ENCODE data around the gene METTL5.
A peak's percentile ranks its signal among the peaks of the same experiment; 100 is the strongest.
"Not testable (repeated sequence)": the region's sequence is repeated elsewhere in the genome, so short reads cannot be mapped to it uniquely, and the experiment has no call there.

The METTL5 gene

GRCh38 chr2:169824373-169825333 is at the start of gene METTL5:
TSS of gene METTL5 (minus strand) at chr2:169824905. CDS start at chr2:169824597, 308 bp downstream.
- peak; percentile 84 for TF ChIP-seq CTCF (conservative IDR thresholded peaks at IDR 0.05; ENCODE audit: low read depth, low read length)
- H2AFZ ChIP-seq (ENCODE audit: low read depth): peak within 1 kb of the TSS; percentile 95
- peaks cover 57% of the 10 kb centered on the region for H3K79me2 ChIP-seq (ENCODE audit: insufficient read depth, low read depth)
- peak within 1 kb of the TSS; percentile 60 for H3K9ac ChIP-seq
- peak within 1 kb of the TSS; percentile 83 for H3K4me3 ChIP-seq (IDR thresholded peaks at IDR 0.05; ENCODE audit: insufficient read depth, low read depth, low read length)
- peaks cover 7% of the 10 kb centered on the region; the same call in 1 of the 2 replicates for H4K20me1 ChIP-seq (ENCODE audit: insufficient read depth)
- H3K27ac ChIP-seq: peak within 1 kb of the TSS; percentile 23; the same call in 1 of the 2 replicates
- H3K27me3 ChIP-seq (ENCODE audit: insufficient read depth, low read depth): no peaks in the 10 kb centered on the region
- H3K4me2 ChIP-seq: peak within 1 kb of the TSS; percentile 81
- H3K4me1 ChIP-seq (ENCODE audit: low read depth, poor library complexity, severe bottlenecking): peaks cover 41% of the 10 kb centered on the region
- H3K36me3 ChIP-seq (ENCODE audit: insufficient read depth): peaks cover 2% of the 10 kb centered on the region; the same call in 1 of the 2 replicates

DNA sequence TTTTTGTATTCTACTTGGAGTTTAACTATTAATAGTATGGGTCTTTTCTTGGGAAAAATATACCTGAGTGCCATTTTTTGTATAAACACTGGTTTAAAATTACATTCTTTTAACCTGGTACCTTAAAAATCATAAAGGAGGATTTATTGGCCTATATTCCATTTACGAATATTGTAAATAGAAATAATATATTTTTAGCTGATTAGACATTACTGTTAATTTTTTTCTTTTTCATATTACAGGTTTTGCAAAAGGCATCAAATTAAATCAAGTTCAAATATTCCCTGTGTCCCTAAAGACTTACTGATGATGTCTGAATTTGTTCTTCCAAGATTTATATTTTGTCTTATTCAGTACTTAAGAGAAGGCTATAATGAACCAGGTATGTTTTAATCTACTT is 47.3 kb upstream of the METTL5 start:
- Histone ChIP-seq H3K4me1 (ENCODE audit: low read depth, poor library complexity, severe bottlenecking) (peaks cover 13% of the 10 kb centered on the region), H3K4me3 (IDR thresholded peaks at IDR 0.05; ENCODE audit: insufficient read depth, low read depth, low read length) (no peak overlapping the region), H3K4me2 (no peak overlapping the region), H4K20me1 (ENCODE audit: insufficient read depth) (no peaks in the 10 kb centered on the region), H3K27ac (no peak overlapping the region), H3K36me3 (ENCODE audit: insufficient read depth) (no peaks in the 10 kb centered on the region), H3K79me2 (ENCODE audit: insufficient read depth, low read depth) (peaks cover under 1% of the 10 kb centered on the region; the same call in 1 of the 2 replicates), H2AFZ (ENCODE audit: low read depth) (no peak overlapping the region), H3K27me3 (ENCODE audit: insufficient read depth, low read depth) (no peaks in the 10 kb centered on the region), H3K9ac (no peak overlapping the region)
- TF ChIP-seq CTCF (conservative IDR thresholded peaks at IDR 0.05; ENCODE audit: low read depth, low read length): no peak

DNA sequence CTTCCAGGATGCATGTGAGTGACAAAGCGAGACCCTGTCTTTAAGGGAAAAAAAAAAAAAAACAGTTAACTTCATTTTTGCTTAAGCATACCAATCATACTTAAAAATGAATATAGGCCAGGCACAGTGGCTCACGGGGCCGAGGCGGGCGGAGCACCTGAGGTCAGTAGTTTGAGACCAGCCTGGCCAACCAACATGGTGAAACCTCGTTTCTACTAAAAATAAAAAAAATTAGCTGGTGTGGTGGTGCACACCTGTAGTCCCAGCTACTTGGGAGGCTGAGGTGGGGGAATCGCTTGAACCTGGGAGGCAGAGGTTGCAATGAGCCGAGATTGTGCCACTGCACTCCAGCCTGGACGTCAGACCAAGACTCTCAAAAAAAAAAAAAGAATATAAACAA is 46.7 kb upstream of the METTL5 start:
- H3K27me3 ChIP-seq (ENCODE audit: insufficient read depth, low read depth); H4K20me1 ChIP-seq (ENCODE audit: insufficient read depth); H2AFZ ChIP-seq (ENCODE audit: low read depth); H3K4me3 ChIP-seq (IDR thresholded peaks at IDR 0.05; ENCODE audit: insufficient read depth, low read depth, low read length); H3K9ac ChIP-seq; H3K4me2 ChIP-seq; H3K79me2 ChIP-seq (ENCODE audit: insufficient read depth, low read depth); H3K36me3 ChIP-seq (ENCODE audit: insufficient read depth); H3K27ac ChIP-seq: not testable (repeated sequence)
- peaks cover 15% of the 10 kb centered on the region for H3K4me1 ChIP-seq (ENCODE audit: low read depth, poor library complexity, severe bottlenecking)

- peaks cover 15% of the 10 kb centered on the region for H3K4me1 ChIP-seq (ENCODE audit: low read depth, poor library complexity, severe bottlenecking)
- no peaks in the 10 kb centered on the region for H4K20me1 ChIP-seq (ENCODE audit: insufficient read depth)
- no peak overlapping the region for H3K4me2 ChIP-seq
- no peak overlapping the region for H3K9ac ChIP-seq
- H2AFZ ChIP-seq (ENCODE audit: low read depth): no peak overlapping the region
- H3K27me3 ChIP-seq (ENCODE audit: insufficient read depth, low read depth): no peaks in the 10 kb centered on the region
- no peak for TF ChIP-seq CTCF (conservative IDR thresholded peaks at IDR 0.05; ENCODE audit: low read depth, low read length)
- H3K27ac ChIP-seq: no peak overlapping the region
- peaks cover 13% of the 10 kb centered on the region; the same call in 1 of the 2 replicates for H3K79me2 ChIP-seq (ENCODE audit: insufficient read depth, low read depth)
- H3K36me3 ChIP-seq (ENCODE audit: insufficient read depth): no peaks in the 10 kb centered on the region
- H3K4me3 ChIP-seq (IDR thresholded peaks at IDR 0.05; ENCODE audit: insufficient read depth, low read depth, low read length): no peak overlapping the region
These were observed 44.2 kb upstream of the METTL5 start for GRCh38 chr2:169868951-169869350.

- H3K4me2 ChIP-seq: no peak overlapping the region
- peaks cover 15% of the 10 kb centered on the region for H3K4me1 ChIP-seq (ENCODE audit: low read depth, poor library complexity, severe bottlenecking)
- H3K36me3 ChIP-seq (ENCODE audit: insufficient read depth): no peaks in the 10 kb centered on the region
- no peak overlapping the region for H3K27ac ChIP-seq
- no peaks in the 10 kb centered on the region for H4K20me1 ChIP-seq (ENCODE audit: insufficient read depth)
- no peak for TF ChIP-seq CTCF (conservative IDR thresholded peaks at IDR 0.05; ENCODE audit: low read depth, low read length)
- peaks cover 15% of the 10 kb centered on the region for H3K79me2 ChIP-seq (ENCODE audit: insufficient read depth, low read depth)
- no peak overlapping the region for H3K4me3 ChIP-seq (IDR thresholded peaks at IDR 0.05; ENCODE audit: insufficient read depth, low read depth, low read length)
- no peak overlapping the region for H3K9ac ChIP-seq
- H3K27me3 ChIP-seq (ENCODE audit: insufficient read depth, low read depth): no peaks in the 10 kb centered on the region
- H2AFZ ChIP-seq (ENCODE audit: low read depth): no peak overlapping the region
These were observed 42.9 kb upstream of the METTL5 start for GRCh38 chr2:169867579-169867978.

GRCh38 chr2:169866230-169866629 is 41.5 kb upstream of the METTL5 start:
- not testable (repeated sequence) for H3K4me2 ChIP-seq; H3K36me3 ChIP-seq (ENCODE audit: insufficient read depth); H3K4me3 ChIP-seq (IDR thresholded peaks at IDR 0.05; ENCODE audit: insufficient read depth, low read depth, low read length); H3K27ac ChIP-seq; H4K20me1 ChIP-seq (ENCODE audit: insufficient read depth); H2AFZ ChIP-seq (ENCODE audit: low read depth); H3K9ac ChIP-seq; H3K27me3 ChIP-seq (ENCODE audit: insufficient read depth, low read depth)
- Histone ChIP-seq H3K4me1 (ENCODE audit: low read depth, poor library complexity, severe bottlenecking) (peaks cover 15% of the 10 kb centered on the region), H3K79me2 (ENCODE audit: insufficient read depth, low read depth) (peaks cover 25% of the 10 kb centered on the region)

Measured in KMS-11 (cell line).